ENCODE data around the gene SPC24. TPM values are rescaled to one million over a fixed set of nuclear protein-coding genes. Genes with fewer than 3 reads are reported as not detected.

SPC24 gene
- total RNA-seq, 4 donors from 2014 or later = 0.24 to 1.1 (median 0.78) TPM; not detected in 1

DNA sequence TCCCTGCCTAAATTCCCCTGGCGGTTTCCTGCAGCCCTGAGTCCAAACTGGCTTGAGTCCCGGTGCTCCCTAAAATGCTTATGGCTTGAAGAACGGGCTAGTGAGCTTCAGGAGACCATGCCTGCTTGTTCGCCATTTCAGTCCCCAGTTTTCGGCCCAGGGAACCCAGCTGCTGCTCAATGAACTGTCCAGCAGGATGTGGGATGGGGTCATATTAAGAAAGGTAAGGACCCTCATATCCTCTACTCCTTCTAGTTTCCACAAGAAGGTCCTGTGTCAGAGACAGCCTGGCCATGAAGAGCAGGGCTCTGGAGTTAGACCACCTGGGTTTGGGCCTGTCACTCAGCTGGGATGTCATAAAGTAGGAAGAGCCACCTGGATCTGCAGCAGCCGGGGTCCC is 17.0 kb upstream of the SPC24 start:
- TF ChIP-seq, protein P1, sequence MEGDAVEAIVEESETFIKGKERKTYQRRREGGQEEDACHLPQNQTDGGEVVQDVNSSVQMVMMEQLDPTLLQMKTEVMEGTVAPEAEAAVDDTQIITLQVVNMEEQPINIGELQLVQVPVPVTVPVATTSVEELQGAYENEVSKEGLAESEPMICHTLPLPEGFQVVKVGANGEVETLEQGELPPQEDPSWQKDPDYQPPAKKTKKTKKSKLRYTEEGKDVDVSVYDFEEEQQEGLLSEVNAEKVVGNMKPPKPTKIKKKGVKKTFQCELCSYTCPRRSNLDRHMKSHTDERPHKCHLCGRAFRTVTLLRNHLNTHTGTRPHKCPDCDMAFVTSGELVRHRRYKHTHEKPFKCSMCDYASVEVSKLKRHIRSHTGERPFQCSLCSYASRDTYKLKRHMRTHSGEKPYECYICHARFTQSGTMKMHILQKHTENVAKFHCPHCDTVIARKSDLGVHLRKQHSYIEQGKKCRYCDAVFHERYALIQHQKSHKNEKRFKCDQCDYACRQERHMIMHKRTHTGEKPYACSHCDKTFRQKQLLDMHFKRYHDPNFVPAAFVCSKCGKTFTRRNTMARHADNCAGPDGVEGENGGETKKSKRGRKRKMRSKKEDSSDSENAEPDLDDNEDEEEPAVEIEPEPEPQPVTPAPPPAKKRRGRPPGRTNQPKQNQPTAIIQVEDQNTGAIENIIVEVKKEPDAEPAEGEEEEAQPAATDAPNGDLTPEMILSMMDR (IDR thresholded peaks at IDR 0.05) = no peak
- TF ChIP-seq POLR2A (IDR thresholded peaks at IDR 0.05) = no peak
- Histone ChIP-seq H3K27ac (no peak overlapping the region), H3K4me1 (no peaks in the 10 kb centered on the region), H3K36me3 (peaks cover 70 to 84% of the 10 kb centered on the region in 2 donors), H3K27me3 (no peaks in the 10 kb centered on the region), H3K4me3 (replicated peaks in 1 of 3) (no peak overlapping the region), H3K9me3 (no peaks in the 10 kb centered on the region)
- intact Hi-C loops (cut with DNase I) = no loop called here
- 88 to 97% methylated on average over 5 to 6 of the region's 6 CpGs for WGBS, 2 donors
- no peak for DNase-seq

DNA sequence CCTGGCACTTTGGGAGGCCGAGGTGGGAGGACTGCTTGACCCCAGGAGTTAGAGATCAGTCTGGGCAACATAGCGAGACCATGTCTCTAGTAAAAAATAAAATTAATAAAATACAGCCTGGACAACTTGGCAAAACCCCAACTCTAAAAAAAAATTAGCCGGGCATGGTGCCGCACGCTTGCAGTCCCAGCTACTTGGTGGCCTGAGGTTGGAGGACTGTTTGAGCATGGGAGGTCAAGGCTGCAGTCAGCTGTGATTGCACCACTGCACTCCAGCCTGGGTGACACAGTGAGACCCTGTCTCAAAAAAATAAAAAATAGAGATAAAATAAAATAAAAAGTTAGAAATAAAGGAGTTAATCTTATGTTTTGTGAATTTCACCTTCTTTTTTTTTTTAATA is 15.6 kb upstream of the SPC24 start:
- no peaks in the 10 kb centered on the region for H3K27me3 ChIP-seq
- H3K36me3 ChIP-seq = peaks cover 68 to 70% of the 10 kb centered on the region in 2 donors
- 87 to 92% methylated on average over 5 of the region's 5 CpGs for WGBS, 2 donors
- intact Hi-C loops (cut with DNase I) = no loop called here
- H3K9me3 ChIP-seq = no peaks in the 10 kb centered on the region
- no peak for TF ChIP-seq POLR2A (IDR thresholded peaks at IDR 0.05)
- TF ChIP-seq, protein P1 (IDR thresholded peaks at IDR 0.05) = no peak
- no peak for DNase-seq
- no peak overlapping the region for H3K27ac ChIP-seq
- no peak overlapping the region for H3K4me3 ChIP-seq (replicated peaks in 1 of 3)
- no peaks in the 10 kb centered on the region for H3K4me1 ChIP-seq

DNA sequence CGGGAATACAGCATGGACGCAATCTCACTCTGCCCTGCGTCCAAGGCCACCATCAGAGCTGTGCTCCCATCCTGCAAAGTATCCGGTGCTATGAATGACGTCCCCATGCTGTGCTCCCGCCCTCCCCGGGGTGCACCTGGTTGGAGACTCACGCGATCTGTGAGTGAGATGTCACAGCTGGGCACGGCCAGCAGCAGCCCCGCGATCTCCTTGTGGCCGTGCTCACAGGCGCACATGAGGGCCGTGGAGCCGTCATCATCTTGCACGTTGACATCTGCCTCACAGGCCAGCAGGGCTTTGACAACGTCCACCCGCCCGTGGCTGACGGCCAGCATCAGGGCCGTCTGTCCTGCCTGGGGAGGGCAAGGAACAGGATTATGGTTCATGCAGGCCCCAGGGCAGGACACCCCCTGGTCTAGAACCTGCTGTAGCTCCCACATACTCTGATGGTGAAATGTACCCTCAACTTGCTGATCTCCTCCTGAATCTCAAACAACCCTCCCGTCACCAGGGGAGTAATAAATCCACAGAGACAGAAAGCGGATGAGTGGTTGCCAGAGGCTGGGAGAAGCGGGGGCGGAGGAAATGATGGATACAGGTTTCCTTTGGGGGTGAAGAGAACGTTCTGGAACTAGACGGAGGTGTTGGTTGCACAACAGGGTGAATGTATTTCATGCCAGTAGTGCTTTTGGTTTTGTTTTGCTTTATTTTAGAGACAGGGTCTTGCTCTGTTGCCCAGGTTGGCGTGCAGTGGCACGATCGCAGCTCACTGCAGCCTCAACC is 14.5 kb upstream of the SPC24 start:
- Histone ChIP-seq H3K4me3 (replicated peaks in 1 of 3) (no peak overlapping the region), H3K27ac (no peak overlapping the region), H3K4me1 (peaks cover 0 to 6% of the 10 kb centered on the region in 2 donors), H3K27me3 (no peaks in the 10 kb centered on the region), H3K9me3 (no peaks in the 10 kb centered on the region), H3K36me3 (peaks cover 63 to 67% of the 10 kb centered on the region in 2 donors)
- TF ChIP-seq, protein P1 (IDR thresholded peaks at IDR 0.05) = no peak
- no peak for TF ChIP-seq POLR2A (IDR thresholded peaks at IDR 0.05)
- WGBS, 2 donors = 88 to 89% methylated on average over 26 to 27 of the region's 31 CpGs
- intact Hi-C loops (cut with DNase I) = no loop called here
- DNase-seq = no peak

DNA sequence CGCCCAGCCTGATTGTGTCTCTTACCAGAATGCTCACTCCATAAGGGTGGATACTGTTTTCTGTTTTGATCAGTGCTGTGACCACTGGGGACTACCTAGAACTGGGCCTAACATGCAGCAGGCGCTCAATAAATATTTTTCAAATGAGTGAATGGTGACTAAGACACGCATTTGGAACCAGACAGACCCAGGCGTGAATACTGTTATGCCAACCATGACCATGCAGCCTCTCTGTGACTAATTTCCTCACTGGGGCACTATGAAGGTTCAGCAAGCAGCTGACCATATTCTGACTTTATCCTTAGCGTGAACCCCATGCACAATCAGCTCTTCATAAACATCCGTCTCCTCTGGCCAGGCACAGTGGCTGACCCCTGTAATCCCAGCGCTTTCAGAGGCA is 13.0 kb upstream of the SPC24 start:
- no peak overlapping the region for H3K4me3 ChIP-seq (replicated peaks in 1 of 3)
- H3K4me1 ChIP-seq = peaks cover 0 to 11% of the 10 kb centered on the region in 2 donors
- peaks cover 49 to 53% of the 10 kb centered on the region in 2 donors for H3K36me3 ChIP-seq
- H3K9me3 ChIP-seq = no peaks in the 10 kb centered on the region
- no peak overlapping the region for H3K27ac ChIP-seq
- TF ChIP-seq, protein P1 (IDR thresholded peaks at IDR 0.05) = no peak
- TF ChIP-seq POLR2A (IDR thresholded peaks at IDR 0.05) = no peak
- WGBS, 2 donors = 98 to 100% methylated on average over 7 of the region's 7 CpGs
- intact Hi-C loops (cut with DNase I) = no loop called here
- H3K27me3 ChIP-seq = no peaks in the 10 kb centered on the region
- no peak for DNase-seq
